HUES6 (cell line): ENCODE measurements around the gene CHD5.

Experiments
- H3K27ac ChIP-seq: 2 replicates; pipeline ENCODE4 v1.7.0; 2013; ENCODE audit warnings: low read depth, mild to moderate bottlenecking, low read length, inconsistent platforms
- H3K27me3 ChIP-seq: 2 replicates; pipeline ENCODE4 v1.6.1; 2013; ENCODE audit warnings: low read length; ENCODE audit not compliant: control insufficient read depth, insufficient read depth
- H3K36me3 ChIP-seq: 2 replicates; pipeline ENCODE4 v1.6.1; 2013; ENCODE audit warnings: low read length; ENCODE audit not compliant: control insufficient read depth, insufficient read depth
- H3K4me1 ChIP-seq: 2 replicates; pipeline ENCODE4 v1.6.1; 2013; ENCODE audit warnings: low read length; ENCODE audit not compliant: control insufficient read depth, insufficient read depth
- H3K4me3 ChIP-seq: 2 replicates; pipeline ENCODE4 v1.5.1; 2013; ENCODE audit warnings: low read depth, low read length
- H3K9ac ChIP-seq: one replicate; pipeline ENCODE4 v1.6.1; 2013; ENCODE audit warnings: mild to moderate bottlenecking, low read length
- H3K9me3 ChIP-seq: 2 replicates; pipeline ENCODE4 v1.6.1; 2013; ENCODE audit warnings: low read depth, low read length; ENCODE audit not compliant: control insufficient read depth, insufficient read depth

Gene CHD5

DNA sequence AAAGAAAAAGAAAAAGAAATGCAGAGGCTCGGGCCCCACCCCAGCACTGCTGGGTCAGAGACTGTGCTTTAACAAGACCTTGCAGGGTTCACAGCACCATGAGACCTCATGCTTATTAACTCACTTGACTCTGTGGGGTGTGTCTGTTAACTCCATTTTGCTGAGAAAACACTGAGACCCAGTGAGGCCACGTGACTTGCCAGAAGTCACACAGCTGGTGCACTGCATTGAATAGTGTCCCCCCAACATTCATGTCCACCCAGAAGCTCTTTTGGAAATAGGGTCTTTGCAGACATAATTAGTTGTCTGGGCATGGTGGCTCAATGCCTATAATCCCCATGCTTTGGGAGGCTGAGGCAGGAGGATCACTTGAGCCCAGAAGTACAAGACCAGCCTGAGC is 39.7 kb downstream of the CHD5 start:
- Histone ChIP-seq H3K27me3 (peaks cover 1% of the 10 kb centered on the region; the same call in 1 of the 2 replicates), H3K4me1 (peaks cover 3% of the 10 kb centered on the region; the same call in 1 of the 2 replicates), H3K4me3 (no peak overlapping the region), H3K27ac (no peak overlapping the region), H3K9ac (no peak overlapping the region), H3K36me3 (no peaks in the 10 kb centered on the region), H3K9me3 (no peaks in the 10 kb centered on the region)

DNA sequence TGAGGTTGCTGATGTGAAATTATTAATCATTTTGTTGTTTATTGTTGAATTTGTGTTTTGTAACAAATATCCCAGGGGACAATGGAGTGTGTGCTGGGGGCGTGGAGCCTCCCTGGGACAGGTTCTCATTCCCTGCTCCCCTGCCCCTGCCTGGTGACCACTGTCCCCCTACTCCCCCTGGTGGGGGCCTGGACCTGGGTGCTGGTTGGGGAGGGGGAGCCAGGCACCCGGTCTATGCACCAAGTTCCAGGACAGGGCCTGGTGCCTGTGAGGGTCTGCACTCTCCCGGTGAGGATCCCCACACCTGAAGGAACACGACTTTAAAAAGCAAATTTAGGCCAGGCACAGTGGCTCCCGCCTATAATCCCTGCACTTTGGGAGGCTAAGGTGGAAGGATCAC is 42.4 kb downstream of the CHD5 start:
- Histone ChIP-seq H3K4me1 (no peaks in the 10 kb centered on the region), H3K4me3 (no peak overlapping the region), H3K36me3 (no peaks in the 10 kb centered on the region)

DNA sequence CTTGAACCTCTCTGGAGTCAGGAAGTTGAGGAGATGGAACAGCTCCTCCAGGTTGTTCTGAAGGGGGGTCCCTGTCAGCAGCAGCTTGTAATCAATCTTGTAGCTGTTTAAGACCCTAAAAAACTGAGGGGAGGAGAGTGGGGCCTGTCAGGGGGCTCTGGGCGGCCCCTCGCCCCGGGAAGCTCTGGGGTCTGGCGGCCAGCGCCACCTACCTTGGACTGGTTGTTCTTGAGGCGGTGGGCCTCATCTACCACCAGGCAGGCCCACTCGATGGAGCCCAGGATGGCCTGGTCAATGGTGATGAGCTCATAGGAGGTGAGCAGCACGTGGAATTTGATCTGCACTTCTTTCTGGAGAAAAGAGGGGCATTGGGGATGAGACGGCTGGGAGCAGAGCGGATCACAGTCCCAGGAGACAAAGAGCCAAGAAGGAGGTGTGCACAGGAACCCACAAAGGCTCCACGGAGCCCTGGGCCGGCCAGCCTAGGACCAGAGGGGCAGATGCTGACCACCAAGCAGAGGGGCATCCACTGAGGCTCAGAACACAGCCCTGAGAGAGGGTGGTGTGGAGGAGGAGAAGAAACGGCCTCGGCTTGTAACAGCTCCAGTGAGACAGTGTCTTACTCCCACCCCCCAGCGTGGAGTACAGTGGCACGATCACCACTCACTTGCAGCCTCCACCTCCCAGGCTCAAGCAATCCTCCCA is 43.5 kb downstream of the CHD5 start:
- Histone ChIP-seq H3K36me3 (no peaks in the 10 kb centered on the region), H3K27ac (no peak overlapping the region), H3K9me3 (peaks cover 6% of the 10 kb centered on the region; the same call in 1 of the 2 replicates), H3K9ac (no peak overlapping the region), H3K27me3 (no peaks in the 10 kb centered on the region; the same call in 1 of the 2 replicates), H3K4me3 (no peak overlapping the region), H3K4me1 (no peaks in the 10 kb centered on the region)

More for the DNA sequence above, 42.4 kb downstream of the CHD5 start:
- Histone ChIP-seq H3K9me3 (no peaks in the 10 kb centered on the region), H3K27me3 (no peaks in the 10 kb centered on the region; the same call in 1 of the 2 replicates), H3K9ac (no peak overlapping the region), H3K27ac (no peak overlapping the region)

DNA sequence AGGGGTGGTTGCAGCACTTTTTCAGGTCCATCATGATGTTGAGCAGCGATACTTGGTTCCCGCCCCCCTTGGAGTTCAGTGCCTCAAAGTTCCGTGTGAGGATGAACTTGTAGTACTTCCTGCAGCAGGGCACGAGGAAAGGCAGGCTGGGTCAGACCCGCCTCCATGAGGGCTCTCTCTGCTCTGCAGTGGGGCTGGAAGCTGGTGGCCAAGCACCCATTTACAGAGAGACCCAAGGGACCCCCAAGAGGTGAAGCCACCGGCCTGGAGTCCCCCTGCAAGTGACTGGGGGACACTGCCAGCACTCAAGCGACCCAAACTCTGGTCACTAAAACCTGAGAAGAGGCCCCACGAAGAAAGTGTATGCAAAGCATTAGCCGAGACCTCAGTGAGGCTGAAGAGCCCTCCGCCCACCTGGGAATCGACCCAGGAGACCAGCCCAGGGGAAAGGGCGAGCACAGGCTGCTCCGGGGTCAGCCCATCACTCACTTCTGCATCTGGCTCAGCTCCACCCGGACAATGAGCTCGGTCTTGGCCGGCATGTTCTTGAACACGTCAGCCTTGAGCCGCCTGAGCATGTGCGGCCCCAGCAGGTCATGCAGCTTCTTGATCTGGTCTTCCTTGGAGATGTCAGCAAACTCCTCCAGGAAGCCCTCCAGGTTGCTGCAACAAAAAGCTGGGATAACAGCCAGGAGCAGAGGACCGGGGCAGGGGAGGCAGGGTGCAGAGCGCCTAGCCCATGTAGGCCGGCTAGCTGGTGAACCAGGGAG is 45.2 kb downstream of the CHD5 start:
- Histone ChIP-seq H3K9ac (no peak overlapping the region), H3K27me3 (no peaks in the 10 kb centered on the region; the same call in 1 of the 2 replicates), H3K9me3 (peaks cover 6% of the 10 kb centered on the region; the same call in 1 of the 2 replicates), H3K4me3 (no peak overlapping the region), H3K36me3 (no peaks in the 10 kb centered on the region), H3K4me1 (no peaks in the 10 kb centered on the region), H3K27ac (no peak overlapping the region)

DNA sequence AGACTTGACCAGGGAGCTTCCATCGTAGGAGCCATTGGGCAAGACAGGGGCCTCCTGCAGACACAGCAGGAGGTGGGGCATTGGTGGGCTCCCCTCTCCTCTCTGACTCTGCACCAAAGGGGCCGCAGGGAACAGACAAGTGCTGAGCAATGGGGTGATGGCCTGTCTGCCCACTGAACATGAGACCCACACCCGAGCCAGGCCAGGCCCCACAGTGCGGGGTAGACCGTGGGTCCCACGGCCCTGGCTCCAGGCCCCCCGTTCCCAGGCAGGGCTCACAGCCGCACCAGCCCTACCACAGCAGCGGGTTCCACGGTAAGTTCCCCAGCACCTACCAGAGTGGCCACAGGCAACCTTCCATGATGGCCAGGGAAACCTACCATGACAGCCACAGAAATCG is 45.9 kb downstream of the CHD5 start:
- Histone ChIP-seq H3K27me3 (peaks cover 4% of the 10 kb centered on the region; the same call in 1 of the 2 replicates), H3K4me1 (no peaks in the 10 kb centered on the region), H3K27ac (no peak overlapping the region), H3K9ac (no peak overlapping the region), H3K9me3 (peaks cover 6% of the 10 kb centered on the region; the same call in 1 of the 2 replicates), H3K4me3 (no peak overlapping the region), H3K36me3 (no peaks in the 10 kb centered on the region)

DNA sequence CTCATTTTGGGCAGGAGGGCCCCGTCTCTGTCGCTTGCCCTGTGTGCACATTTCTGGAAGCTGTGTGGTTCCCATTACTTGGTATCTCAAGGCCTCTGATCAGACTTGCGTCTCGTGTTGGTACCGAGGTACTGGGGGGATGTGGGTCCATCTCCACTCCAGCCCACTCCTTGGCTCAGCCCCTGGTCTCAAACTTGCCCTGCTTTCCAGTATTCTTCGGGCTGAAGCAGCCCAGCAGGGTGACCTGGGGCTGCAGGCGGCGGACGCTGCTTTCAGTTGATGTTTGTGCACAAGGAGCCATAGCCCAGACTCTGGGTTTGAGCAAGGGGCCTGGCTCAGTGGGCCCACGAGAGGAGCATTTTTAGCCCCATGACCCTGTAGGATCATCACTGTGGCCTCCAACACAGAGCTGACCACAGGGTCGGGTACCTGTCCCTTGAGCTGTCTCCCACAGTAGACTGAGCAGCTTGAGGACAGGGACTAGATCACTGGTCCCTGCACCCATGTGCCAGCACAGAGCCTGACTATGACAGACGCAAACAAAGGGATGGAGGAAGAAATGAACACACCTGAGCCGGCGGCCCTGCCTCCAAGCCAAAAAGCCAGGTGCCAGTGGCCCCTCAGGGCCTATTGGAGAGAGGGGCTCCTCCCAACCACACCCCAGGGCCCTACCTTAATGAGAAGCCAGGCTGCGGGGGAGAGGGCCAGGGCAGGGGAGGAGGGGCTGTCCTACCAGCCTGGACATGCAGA is 46.8 kb downstream of the CHD5 start:
- Histone ChIP-seq H3K9ac (no peak overlapping the region), H3K9me3 (peaks cover 6% of the 10 kb centered on the region; the same call in 1 of the 2 replicates), H3K27ac (no peak overlapping the region), H3K4me3 (no peak overlapping the region), H3K36me3 (no peaks in the 10 kb centered on the region), H3K4me1 (no peaks in the 10 kb centered on the region), H3K27me3 (peaks cover 12% of the 10 kb centered on the region)

DNA sequence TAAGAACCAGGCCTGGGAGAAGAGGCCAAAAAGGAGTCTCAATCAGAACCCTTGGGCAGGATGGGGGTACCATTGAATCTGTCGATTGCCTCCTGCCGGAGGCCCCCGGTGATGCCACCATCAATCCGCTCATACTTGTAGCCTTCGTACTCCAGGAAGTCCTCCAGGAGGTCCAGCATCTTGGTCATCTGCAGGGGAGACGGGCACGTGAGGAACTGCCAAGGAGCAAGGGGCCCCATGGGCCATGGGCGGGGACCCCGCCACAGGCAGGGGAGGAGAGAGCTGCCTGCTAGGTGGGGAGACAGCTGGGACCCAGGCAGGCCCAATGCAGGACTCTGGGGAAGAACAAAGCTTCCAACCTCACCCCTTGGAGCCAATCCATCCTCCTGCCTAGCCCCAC is 48.6 kb downstream of the CHD5 start:
- no peak overlapping the region for H3K4me3 ChIP-seq
- H3K36me3 ChIP-seq, result no peaks in the 10 kb centered on the region

DNA sequence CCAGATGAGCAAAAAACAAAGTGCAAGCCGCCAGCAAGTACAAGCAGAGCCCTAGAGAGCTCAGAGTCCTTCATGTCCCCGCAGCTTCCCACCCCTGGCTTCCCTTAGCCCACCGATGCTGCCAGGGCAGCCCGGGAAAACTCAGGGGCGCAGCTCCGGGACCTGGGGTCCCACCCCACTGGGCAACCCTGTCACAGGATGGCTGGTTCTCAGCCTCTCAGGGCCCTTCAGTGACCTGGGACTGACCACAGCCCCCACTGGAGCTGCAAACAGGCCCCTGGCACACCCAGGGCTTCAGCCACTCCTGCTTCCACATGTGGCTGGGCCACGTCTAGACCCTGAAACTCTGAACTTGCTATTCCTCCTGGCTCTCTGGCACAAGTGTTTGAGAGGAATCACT is 49.5 kb downstream of the CHD5 start:
- Histone ChIP-seq H3K27ac (no peak overlapping the region), H3K36me3 (no peaks in the 10 kb centered on the region), H3K27me3 (peaks cover 27% of the 10 kb centered on the region), H3K4me3 (no peak overlapping the region), H3K4me1 (peaks cover 4% of the 10 kb centered on the region; the same call in 1 of the 2 replicates), H3K9ac (no peak overlapping the region), H3K9me3 (peaks cover 6% of the 10 kb centered on the region; the same call in 1 of the 2 replicates)

More for the DNA sequence above, 48.6 kb downstream of the CHD5 start:
- H3K27ac ChIP-seq, result no peak overlapping the region
- peaks cover 6% of the 10 kb centered on the region; the same call in 1 of the 2 replicates for H3K9me3 ChIP-seq
- peaks cover 25% of the 10 kb centered on the region for H3K27me3 ChIP-seq
- H3K9ac ChIP-seq, result no peak overlapping the region
- peaks cover 4% of the 10 kb centered on the region; the same call in 1 of the 2 replicates for H3K4me1 ChIP-seq

DNA sequence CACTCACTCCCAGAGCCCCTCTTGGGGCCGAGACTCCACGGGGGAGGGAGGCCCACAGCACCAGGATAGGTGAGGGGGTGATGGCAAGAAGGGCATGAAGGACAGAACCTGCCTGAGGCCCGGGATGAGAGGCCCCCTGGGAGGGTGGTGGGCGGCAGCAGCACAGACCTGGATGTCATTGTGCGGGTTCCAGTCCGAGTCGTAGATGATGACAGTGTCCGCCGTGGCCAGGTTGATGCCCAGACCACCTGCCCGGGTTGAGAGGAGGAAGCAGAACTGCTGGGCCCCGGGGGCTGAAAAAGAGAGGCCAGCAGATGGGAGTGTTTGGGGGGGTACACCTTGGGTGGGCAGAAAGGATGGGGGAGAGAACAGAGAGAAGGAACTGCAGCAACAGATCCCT is 50.1 kb downstream of the CHD5 start:
- no peak overlapping the region for H3K27ac ChIP-seq
- H3K36me3 ChIP-seq, result no peaks in the 10 kb centered on the region

DNA sequence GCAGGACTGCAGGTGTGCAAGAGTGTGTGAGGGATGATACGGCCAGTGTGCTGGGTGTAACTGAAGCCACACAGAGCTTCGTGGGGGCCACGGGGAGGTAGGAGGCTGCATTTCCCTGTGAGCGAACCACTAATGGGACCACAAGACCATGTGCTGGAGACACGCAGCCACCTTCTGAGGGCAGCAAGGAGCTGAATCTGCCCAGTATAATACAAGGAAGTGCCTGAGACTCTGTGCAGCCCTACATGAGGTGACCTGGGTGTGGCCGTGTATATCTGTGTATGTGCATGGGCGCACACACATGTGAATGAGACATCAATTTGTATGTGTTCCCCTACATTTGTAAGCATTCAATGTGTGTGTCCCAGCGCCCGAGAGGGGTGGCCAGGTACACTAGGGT is 50.8 kb downstream of the CHD5 start:
- Histone ChIP-seq H3K36me3 (no peaks in the 10 kb centered on the region), H3K4me1 (peaks cover 4% of the 10 kb centered on the region), H3K27ac (no peak overlapping the region), H3K27me3 (peaks cover 27% of the 10 kb centered on the region), H3K4me3 (no peak overlapping the region), H3K9me3 (peaks cover 6% of the 10 kb centered on the region; the same call in 1 of the 2 replicates), H3K9ac (no peak overlapping the region)

More for the DNA sequence above, 50.1 kb downstream of the CHD5 start:
- Histone ChIP-seq H3K9ac (no peak overlapping the region), H3K4me3 (no peak overlapping the region), H3K27me3 (peaks cover 27% of the 10 kb centered on the region), H3K9me3 (peaks cover 6% of the 10 kb centered on the region; the same call in 1 of the 2 replicates), H3K4me1 (peaks cover 4% of the 10 kb centered on the region)
